Measurements from ENCODE around the gene CES2. TPM values are rescaled to one million over a fixed set of nuclear protein-coding genes. Genes with fewer than 3 reads are reported as not detected.

The CES2 gene
- total and polyA plus RNA-seq, 9 of the 15 experiments (the other 6 are each of a cell fraction or from before 2014, with no cell fraction given) = 2.2 to 37.9 (median 24.4) TPM

DNA sequence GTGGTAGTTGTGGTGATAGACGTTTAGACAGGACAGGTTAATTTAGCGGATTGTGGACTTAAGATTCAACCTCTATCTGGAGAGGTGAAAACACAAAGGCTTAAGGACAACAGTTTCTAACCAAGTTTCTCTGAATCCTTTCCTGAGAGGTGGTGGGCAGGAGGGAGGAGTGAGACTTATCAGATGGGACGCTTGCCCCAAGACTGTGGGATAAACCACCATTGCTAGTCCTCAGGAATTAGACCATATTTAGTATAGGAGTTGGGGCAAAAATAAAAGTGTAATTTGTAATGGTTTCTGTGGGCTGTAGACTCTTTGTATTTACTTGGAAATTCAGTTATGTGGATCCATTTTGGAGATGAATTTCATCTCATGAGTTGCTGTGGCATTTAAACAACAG, 48.4 kb upstream of the CES2 start (continued):
- TF ChIP-seq, protein P1, sequence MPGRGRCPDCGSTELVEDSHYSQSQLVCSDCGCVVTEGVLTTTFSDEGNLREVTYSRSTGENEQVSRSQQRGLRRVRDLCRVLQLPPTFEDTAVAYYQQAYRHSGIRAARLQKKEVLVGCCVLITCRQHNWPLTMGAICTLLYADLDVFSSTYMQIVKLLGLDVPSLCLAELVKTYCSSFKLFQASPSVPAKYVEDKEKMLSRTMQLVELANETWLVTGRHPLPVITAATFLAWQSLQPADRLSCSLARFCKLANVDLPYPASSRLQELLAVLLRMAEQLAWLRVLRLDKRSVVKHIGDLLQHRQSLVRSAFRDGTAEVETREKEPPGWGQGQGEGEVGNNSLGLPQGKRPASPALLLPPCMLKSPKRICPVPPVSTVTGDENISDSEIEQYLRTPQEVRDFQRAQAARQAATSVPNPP (IDR thresholded peaks at IDR 0.05; ENCODE audit: borderline replicate concordance, insufficient read depth, insufficient read length) = no peak
- TF ChIP-seq SRF (CRISPR knock-in tag; IDR thresholded peaks at IDR 0.05) (peak in 1 of 2 experiments; percentile 61; a peak in 1 of 4 replicates), ESRRA (IDR thresholded peaks at IDR 0.05; ENCODE audit: borderline replicate concordance, low read depth) (no peak), SMAD4 (CRISPR knock-in tag; conservative IDR thresholded peaks at IDR 0.05) (no peak), KLF16 (IDR thresholded peaks at IDR 0.05) (no peak), TFAM (CRISPR knock-in tag; conservative IDR thresholded peaks at IDR 0.05) (no peak), ESRRB (CRISPR knock-in tag; IDR thresholded peaks at IDR 0.05; ENCODE audit: borderline replicate concordance) (no peak), FOSL1 (tag; conservative IDR thresholded peaks at IDR 0.05) (0 out of 2 replicates have a peak, but pooled peaks have one; percentile 14), RB1 (IDR thresholded peaks at IDR 0.05; ENCODE audit: low read depth) (no peak), CBFA2T3 (IDR thresholded peaks at IDR 0.05) (no peak), SRSF1 (IDR thresholded peaks at IDR 0.05; ENCODE audit: low read depth, low read length) (no peak), PHF21A (IDR thresholded peaks at IDR 0.05; ENCODE audit: borderline replicate concordance, low read depth) (no peak)
- TF ChIP-seq, protein P2, sequence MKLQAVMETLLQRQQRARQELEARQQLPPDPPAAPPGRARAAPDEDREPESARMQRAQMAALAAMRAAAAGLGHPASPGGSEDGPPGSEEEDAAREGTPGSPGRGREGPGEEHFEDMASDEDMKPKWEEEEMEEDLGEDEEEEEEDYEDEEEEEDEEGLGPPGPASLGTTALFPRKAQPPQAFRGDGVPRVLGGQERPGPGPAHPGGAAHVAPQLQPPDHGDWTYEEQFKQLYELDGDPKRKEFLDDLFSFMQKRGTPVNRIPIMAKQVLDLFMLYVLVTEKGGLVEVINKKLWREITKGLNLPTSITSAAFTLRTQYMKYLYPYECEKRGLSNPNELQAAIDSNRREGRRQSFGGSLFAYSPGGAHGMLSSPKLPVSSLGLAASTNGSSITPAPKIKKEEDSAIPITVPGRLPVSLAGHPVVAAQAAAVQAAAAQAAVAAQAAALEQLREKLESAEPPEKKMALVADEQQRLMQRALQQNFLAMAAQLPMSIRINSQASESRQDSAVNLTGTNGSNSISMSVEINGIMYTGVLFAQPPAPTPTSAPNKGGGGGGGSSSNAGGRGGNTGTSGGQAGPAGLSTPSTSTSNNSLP (IDR thresholded peaks at IDR 0.05; ENCODE audit: borderline replicate concordance, low read depth, low read length) = no peak
- TF ChIP-seq, protein P3, sequence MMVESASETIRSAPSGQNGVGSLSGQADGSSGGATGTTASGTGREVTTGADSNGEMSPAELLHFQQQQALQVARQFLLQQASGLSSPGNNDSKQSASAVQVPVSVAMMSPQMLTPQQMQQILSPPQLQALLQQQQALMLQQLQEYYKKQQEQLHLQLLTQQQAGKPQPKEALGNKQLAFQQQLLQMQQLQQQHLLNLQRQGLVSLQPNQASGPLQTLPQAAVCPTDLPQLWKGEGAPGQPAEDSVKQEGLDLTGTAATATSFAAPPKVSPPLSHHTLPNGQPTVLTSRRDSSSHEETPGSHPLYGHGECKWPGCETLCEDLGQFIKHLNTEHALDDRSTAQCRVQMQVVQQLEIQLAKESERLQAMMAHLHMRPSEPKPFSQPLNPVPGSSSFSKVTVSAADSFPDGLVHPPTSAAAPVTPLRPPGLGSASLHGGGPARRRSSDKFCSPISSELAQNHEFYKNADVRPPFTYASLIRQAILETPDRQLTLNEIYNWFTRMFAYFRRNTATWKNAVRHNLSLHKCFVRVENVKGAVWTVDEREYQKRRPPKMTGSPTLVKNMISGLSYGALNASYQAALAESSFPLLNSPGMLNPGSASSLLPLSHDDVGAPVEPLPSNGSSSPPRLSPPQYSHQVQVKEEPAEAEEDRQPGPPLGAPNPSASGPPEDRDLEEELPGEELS (CRISPR knock-in tag; IDR thresholded peaks at IDR 0.05; ENCODE audit: borderline replicate concordance) = no peak
- TF ChIP-seq, protein P4, sequence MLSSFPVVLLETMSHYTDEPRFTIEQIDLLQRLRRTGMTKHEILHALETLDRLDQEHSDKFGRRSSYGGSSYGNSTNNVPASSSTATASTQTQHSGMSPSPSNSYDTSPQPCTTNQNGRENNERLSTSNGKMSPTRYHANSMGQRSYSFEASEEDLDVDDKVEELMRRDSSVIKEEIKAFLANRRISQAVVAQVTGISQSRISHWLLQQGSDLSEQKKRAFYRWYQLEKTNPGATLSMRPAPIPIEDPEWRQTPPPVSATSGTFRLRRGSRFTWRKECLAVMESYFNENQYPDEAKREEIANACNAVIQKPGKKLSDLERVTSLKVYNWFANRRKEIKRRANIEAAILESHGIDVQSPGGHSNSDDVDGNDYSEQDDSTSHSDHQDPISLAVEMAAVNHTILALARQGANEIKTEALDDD (IDR thresholded peaks at IDR 0.05) = peak; percentile 91
- TF ChIP-seq, protein P5, sequence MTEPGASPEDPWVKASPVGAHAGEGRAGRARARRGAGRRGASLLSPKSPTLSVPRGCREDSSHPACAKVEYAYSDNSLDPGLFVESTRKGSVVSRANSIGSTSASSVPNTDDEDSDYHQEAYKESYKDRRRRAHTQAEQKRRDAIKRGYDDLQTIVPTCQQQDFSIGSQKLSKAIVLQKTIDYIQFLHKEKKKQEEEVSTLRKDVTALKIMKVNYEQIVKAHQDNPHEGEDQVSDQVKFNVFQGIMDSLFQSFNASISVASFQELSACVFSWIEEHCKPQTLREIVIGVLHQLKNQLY (CRISPR knock-in tag; conservative IDR thresholded peaks at IDR 0.05) = no peak
